Panc1 (cell line): Measurements from ENCODE around the gene PANK4.

ENCODE experiments used
- CTCF ChIP-seq: fragments of 450-650 bp; IDR thresholded peaks from 2 replicates; pipeline ENCODE4 v1.5.1; 2017; ENCODE audit warnings: mild to moderate bottlenecking
- POLR2AphosphoS5 ChIP-seq: IDR thresholded peaks from 2 replicates; pipeline ENCODE4 v1.6.1; 2012; ENCODE audit warnings: mild to moderate bottlenecking, low read depth, low read length, moderate library complexity
- SIN3A ChIP-seq: IDR thresholded peaks from 2 replicates; pipeline ENCODE4 v1.6.1; 2012; ENCODE audit warnings: low read depth, mild to moderate bottlenecking, low read length, moderate library complexity, borderline replicate concordance; ENCODE audit not compliant: insufficient read depth
- TCF7L2 ChIP-seq: IDR thresholded peaks from 2 replicates; pipeline ENCODE4 v1.6.1; 2011; ENCODE audit warnings: mild to moderate bottlenecking, low read depth, low read length, inconsistent platforms
- TF ChIP-seq, protein P1 (sequence below), 2 experiments: IDR thresholded peaks; 2 replicates each; pipeline ENCODE4 v1.6.1; 2011 to 2012; ENCODE audit warnings: low read depth in 2 of 2, control low read depth in 1 of 2, low read length in 1 of 2, mild to moderate bottlenecking in 1 of 2, moderate library complexity in 1 of 2; ENCODE audit not compliant: insufficient read depth in 1 of 2

DNA sequence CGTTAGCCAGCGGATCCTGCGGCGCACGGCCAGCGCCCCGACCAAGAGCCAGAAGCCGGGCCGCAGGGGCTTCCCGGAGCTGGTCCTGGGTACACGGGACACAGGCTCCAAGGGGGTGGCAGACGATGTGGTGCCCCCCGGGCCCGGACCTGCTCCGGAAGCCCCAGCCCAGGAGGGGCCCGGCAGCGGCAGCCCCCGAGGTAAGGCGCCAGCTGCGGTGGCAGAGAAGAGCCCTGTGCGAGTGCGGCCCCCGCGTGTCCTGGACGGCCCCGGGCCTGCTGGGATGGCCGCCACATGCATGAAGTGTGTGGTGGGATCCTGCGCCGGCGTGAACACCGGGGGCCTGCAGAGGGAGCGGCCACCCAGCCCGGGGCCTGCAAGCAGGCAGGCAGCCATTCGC is 24.2 kb downstream of the PANK4 start:
- TF ChIP-seq CTCF, result no peak
- no peak for TF ChIP-seq TCF7L2
- TF ChIP-seq SIN3A, result no peak
- TF ChIP-seq, protein P1, sequence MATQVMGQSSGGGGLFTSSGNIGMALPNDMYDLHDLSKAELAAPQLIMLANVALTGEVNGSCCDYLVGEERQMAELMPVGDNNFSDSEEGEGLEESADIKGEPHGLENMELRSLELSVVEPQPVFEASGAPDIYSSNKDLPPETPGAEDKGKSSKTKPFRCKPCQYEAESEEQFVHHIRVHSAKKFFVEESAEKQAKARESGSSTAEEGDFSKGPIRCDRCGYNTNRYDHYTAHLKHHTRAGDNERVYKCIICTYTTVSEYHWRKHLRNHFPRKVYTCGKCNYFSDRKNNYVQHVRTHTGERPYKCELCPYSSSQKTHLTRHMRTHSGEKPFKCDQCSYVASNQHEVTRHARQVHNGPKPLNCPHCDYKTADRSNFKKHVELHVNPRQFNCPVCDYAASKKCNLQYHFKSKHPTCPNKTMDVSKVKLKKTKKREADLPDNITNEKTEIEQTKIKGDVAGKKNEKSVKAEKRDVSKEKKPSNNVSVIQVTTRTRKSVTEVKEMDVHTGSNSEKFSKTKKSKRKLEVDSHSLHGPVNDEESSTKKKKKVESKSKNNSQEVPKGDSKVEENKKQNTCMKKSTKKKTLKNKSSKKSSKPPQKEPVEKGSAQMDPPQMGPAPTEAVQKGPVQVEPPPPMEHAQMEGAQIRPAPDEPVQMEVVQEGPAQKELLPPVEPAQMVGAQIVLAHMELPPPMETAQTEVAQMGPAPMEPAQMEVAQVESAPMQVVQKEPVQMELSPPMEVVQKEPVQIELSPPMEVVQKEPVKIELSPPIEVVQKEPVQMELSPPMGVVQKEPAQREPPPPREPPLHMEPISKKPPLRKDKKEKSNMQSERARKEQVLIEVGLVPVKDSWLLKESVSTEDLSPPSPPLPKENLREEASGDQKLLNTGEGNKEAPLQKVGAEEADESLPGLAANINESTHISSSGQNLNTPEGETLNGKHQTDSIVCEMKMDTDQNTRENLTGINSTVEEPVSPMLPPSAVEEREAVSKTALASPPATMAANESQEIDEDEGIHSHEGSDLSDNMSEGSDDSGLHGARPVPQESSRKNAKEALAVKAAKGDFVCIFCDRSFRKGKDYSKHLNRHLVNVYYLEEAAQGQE (IDR thresholded peaks at IDR 0.05; ENCODE audit: insufficient read depth in 1 of 2, low read depth in 2 of 2, low read length in 1 of 2), result no peak
- no peak for TF ChIP-seq POLR2AphosphoS5
